ENCODE measurements around the gene SLIT2.

SLIT2 gene

GRCh38 chr4:20276848-20277247 is 25.1 kb downstream of the SLIT2 start:
- TF ChIP-seq CTCF (conservative IDR thresholded peaks at IDR 0.05; ENCODE audit: low read length): no peak
- TF ChIP-seq EZH2phosphoT487 (IDR thresholded peaks at IDR 0.05; ENCODE audit: borderline replicate concordance): no peak
- H3K9me3 ChIP-seq (ENCODE audit: insufficient read depth, low read depth, low read length): no peaks in the 10 kb centered on the region
- no peaks in the 10 kb centered on the region for H3K36me3 ChIP-seq (ENCODE audit: insufficient read depth, low read length)
- no peaks in the 10 kb centered on the region for H3F3A ChIP-seq (ENCODE audit: low read depth)
- H3K79me2 ChIP-seq (ENCODE audit: insufficient read depth, low read length): no peaks in the 10 kb centered on the region
- no peaks in the 10 kb centered on the region for H3K4me1 ChIP-seq (ENCODE audit: insufficient read depth, low read length, poor library complexity, severe bottlenecking)
- H3K9me2 ChIP-seq (replicated peaks; ENCODE audit: low read depth, low read length): no peaks in the 10 kb centered on the region
- H3K9ac ChIP-seq (ENCODE audit: low read depth, low read length, poor library complexity, severe bottlenecking): no peak overlapping the region
- no peak overlapping the region for H2AFZ ChIP-seq (ENCODE audit: low read length)
- H3K4me3 ChIP-seq (ENCODE audit: low read length, poor library complexity, severe bottlenecking): no peak overlapping the region
- no peaks in the 10 kb centered on the region for H4K20me1 ChIP-seq (ENCODE audit: insufficient read depth, low read length, poor library complexity, severe bottlenecking)
- H3K27me3 ChIP-seq (ENCODE audit: insufficient read depth, low read length, poor library complexity, severe bottlenecking): no peaks in the 10 kb centered on the region
- no peak overlapping the region for H3K4me2 ChIP-seq (ENCODE audit: low read depth, low read length, poor library complexity, severe bottlenecking)

- Histone ChIP-seq H3K9me2 (replicated peaks; ENCODE audit: low read depth, low read length) (no peaks in the 10 kb centered on the region), H2AFZ (ENCODE audit: low read length) (no peak overlapping the region), H3K4me2 (ENCODE audit: low read depth, low read length, poor library complexity, severe bottlenecking) (no peak overlapping the region), H3K9me3 (ENCODE audit: insufficient read depth, low read depth, low read length) (no peaks in the 10 kb centered on the region), H3F3A (ENCODE audit: low read depth) (no peaks in the 10 kb centered on the region), H3K36me3 (ENCODE audit: insufficient read depth, low read length) (no peaks in the 10 kb centered on the region), H3K4me1 (ENCODE audit: insufficient read depth, low read length, poor library complexity, severe bottlenecking) (no peaks in the 10 kb centered on the region), H3K9ac (ENCODE audit: low read depth, low read length, poor library complexity, severe bottlenecking) (no peak overlapping the region), H3K4me3 (ENCODE audit: low read length, poor library complexity, severe bottlenecking) (no peak overlapping the region), H3K27me3 (ENCODE audit: insufficient read depth, low read length, poor library complexity, severe bottlenecking) (no peaks in the 10 kb centered on the region), H4K20me1 (ENCODE audit: insufficient read depth, low read length, poor library complexity, severe bottlenecking) (no peaks in the 10 kb centered on the region), H3K79me2 (ENCODE audit: insufficient read depth, low read length) (no peaks in the 10 kb centered on the region)
- TF ChIP-seq EZH2phosphoT487 (IDR thresholded peaks at IDR 0.05; ENCODE audit: borderline replicate concordance) (no peak), CTCF (conservative IDR thresholded peaks at IDR 0.05; ENCODE audit: low read length) (no peak)
Observed at GRCh38 chr4:20278195-20278594, 26.5 kb downstream of the SLIT2 start.

- Histone ChIP-seq H3F3A (ENCODE audit: low read depth) (no peaks in the 10 kb centered on the region), H3K9me3 (ENCODE audit: insufficient read depth, low read depth, low read length) (no peaks in the 10 kb centered on the region), H3K9me2 (replicated peaks; ENCODE audit: low read depth, low read length) (no peaks in the 10 kb centered on the region), H3K4me1 (ENCODE audit: insufficient read depth, low read length, poor library complexity, severe bottlenecking) (no peaks in the 10 kb centered on the region), H3K27me3 (ENCODE audit: insufficient read depth, low read length, poor library complexity, severe bottlenecking) (no peaks in the 10 kb centered on the region), H3K4me2 (ENCODE audit: low read depth, low read length, poor library complexity, severe bottlenecking) (no peak overlapping the region), H3K4me3 (ENCODE audit: low read length, poor library complexity, severe bottlenecking) (no peak overlapping the region), H3K79me2 (ENCODE audit: insufficient read depth, low read length) (no peaks in the 10 kb centered on the region), H2AFZ (ENCODE audit: low read length) (no peak overlapping the region), H4K20me1 (ENCODE audit: insufficient read depth, low read length, poor library complexity, severe bottlenecking) (no peaks in the 10 kb centered on the region), H3K36me3 (ENCODE audit: insufficient read depth, low read length) (no peaks in the 10 kb centered on the region), H3K9ac (ENCODE audit: low read depth, low read length, poor library complexity, severe bottlenecking) (no peak overlapping the region)
- no peak for TF ChIP-seq EZH2phosphoT487 (IDR thresholded peaks at IDR 0.05; ENCODE audit: borderline replicate concordance)
- TF ChIP-seq CTCF (conservative IDR thresholded peaks at IDR 0.05; ENCODE audit: low read length): no peak
Observed at GRCh38 chr4:20279381-20279780, 27.7 kb downstream of the SLIT2 start.

Measured in Loucy (cell line).